AG10803 (cell line): ENCODE results near the gene EVX2.

Source experiments
- DNase-seq: peaks from one replicate; pipeline ENCODE4 v3.0.0; 2010; ENCODE audit warnings: low read depth
- H3K4me3 ChIP-seq: 2 replicates; pipeline ENCODE4 v1.5.1; 2011; ENCODE audit warnings: mild to moderate bottlenecking, low read length, control low read depth
- CTCF ChIP-seq: conservative IDR thresholded peaks from 2 replicates; pipeline ENCODE4 v1.5.1; 2011; ENCODE audit warnings: mild to moderate bottlenecking, low read length, control low read depth, inconsistent platforms

EVX2 gene

DNA sequence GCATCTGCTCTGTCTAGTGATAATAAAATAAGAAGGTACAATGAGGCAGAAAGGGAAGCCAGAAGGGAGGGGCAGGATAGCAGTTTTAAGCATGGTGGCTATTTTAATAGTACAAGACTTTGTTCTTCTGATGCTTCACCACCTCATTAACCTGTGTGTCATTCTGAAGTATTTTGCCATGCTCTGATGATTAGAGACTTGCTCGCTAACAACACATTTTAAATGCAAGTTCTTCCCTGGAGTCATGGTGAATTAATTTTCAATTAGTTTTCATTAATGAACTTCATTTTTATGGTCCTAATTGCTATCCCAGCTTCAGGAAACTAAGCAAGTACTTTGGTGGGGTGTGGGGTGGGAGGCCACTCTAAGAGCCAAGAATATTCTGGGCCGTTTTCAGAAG, 56.0 kb downstream of the EVX2 start:
- TF ChIP-seq CTCF, result no peak
- H3K4me3 ChIP-seq, result no peak overlapping the region
- DNase-seq, result no peak
